ENCODE measurements around the gene WDPCP. TPM values are rescaled to one million over a fixed set of nuclear protein-coding genes. Genes with fewer than 3 reads are reported as not detected.

The WDPCP gene
- total RNA-seq, 1 donor from 2014 or later, result 8.9 TPM

GRCh38 chr2:63124218-63124617 is 464.1 kb downstream of the WDPCP start:
- no peak for DNase-seq
- peaks cover under 1% of the 10 kb centered on the region for H3K9me3 Mint-ChIP-seq
- intact Hi-C loops (cut with micrococcal nuclease), result no loop called here
- H3K36me3 Mint-ChIP-seq (ENCODE audit: low read depth), result no peaks in the 10 kb centered on the region
- no peak overlapping the region for H3K4me3 Mint-ChIP-seq
- H3K27me3 Mint-ChIP-seq, result no peaks in the 10 kb centered on the region
- H3K4me1 Mint-ChIP-seq, result no peaks in the 10 kb centered on the region
- no peak overlapping the region for H3K27ac Mint-ChIP-seq

- Mint-ChIP-seq H3K36me3 (ENCODE audit: low read depth) (no peaks in the 10 kb centered on the region), H3K4me3 (no peak overlapping the region), H3K27me3 (no peaks in the 10 kb centered on the region), H3K27ac (no peak overlapping the region), H3K9me3 (no peaks in the 10 kb centered on the region), H3K4me1 (no peaks in the 10 kb centered on the region)
- DNase-seq, result no peak
- intact Hi-C loops (cut with micrococcal nuclease), result no loop called here
Observed at GRCh38 chr2:63122921-63123320, 465.4 kb downstream of the WDPCP start.

- H3K27me3 Mint-ChIP-seq, result no peaks in the 10 kb centered on the region
- peaks cover 6% of the 10 kb centered on the region for H3K9me3 Mint-ChIP-seq
- no peak overlapping the region for H3K27ac Mint-ChIP-seq
- H3K36me3 Mint-ChIP-seq (ENCODE audit: low read depth), result no peaks in the 10 kb centered on the region
- no peak overlapping the region for H3K4me3 Mint-ChIP-seq
- intact Hi-C loops (cut with micrococcal nuclease), result no loop called here
- DNase-seq, result no peak
- H3K4me1 Mint-ChIP-seq, result no peaks in the 10 kb centered on the region
Observed at GRCh38 chr2:63121055-63121834, 467.0 kb downstream of the WDPCP start.

GRCh38 chr2:63118821-63119220 is 469.5 kb downstream of the WDPCP start:
- no peak overlapping the region for H3K4me3 Mint-ChIP-seq
- no peaks in the 10 kb centered on the region for H3K4me1 Mint-ChIP-seq
- intact Hi-C loops (cut with micrococcal nuclease), result no loop called here
- no peak for DNase-seq
- H3K36me3 Mint-ChIP-seq (ENCODE audit: low read depth), result no peaks in the 10 kb centered on the region
- no peaks in the 10 kb centered on the region for H3K27me3 Mint-ChIP-seq
- no peak overlapping the region for H3K27ac Mint-ChIP-seq
- H3K9me3 Mint-ChIP-seq, result peaks cover 6% of the 10 kb centered on the region

GRCh38 chr2:63104482-63104881 is 483.8 kb downstream of the WDPCP start:
- Mint-ChIP-seq H3K4me3 (no peak overlapping the region), H3K36me3 (ENCODE audit: low read depth) (no peaks in the 10 kb centered on the region), H3K4me1 (no peaks in the 10 kb centered on the region), H3K27me3 (no peaks in the 10 kb centered on the region), H3K27ac (no peak overlapping the region), H3K9me3 (peaks cover 22% of the 10 kb centered on the region)
- no peak for DNase-seq
- intact Hi-C loops (cut with micrococcal nuclease), result no loop called here

- intact Hi-C loops (cut with micrococcal nuclease), result no loop called here
- Mint-ChIP-seq H3K9me3 (peaks cover 20% of the 10 kb centered on the region), H3K27me3 (no peaks in the 10 kb centered on the region), H3K4me3 (no peak overlapping the region), H3K4me1 (no peaks in the 10 kb centered on the region), H3K27ac (no peak overlapping the region), H3K36me3 (ENCODE audit: low read depth) (no peaks in the 10 kb centered on the region)
- no peak for DNase-seq
Observed at GRCh38 chr2:63101954-63102353, 486.3 kb downstream of the WDPCP start.

- no peak overlapping the region for H3K27ac Mint-ChIP-seq
- intact Hi-C loops (cut with micrococcal nuclease), result no loop called here
- H3K36me3 Mint-ChIP-seq (ENCODE audit: low read depth), result no peaks in the 10 kb centered on the region
- H3K9me3 Mint-ChIP-seq, result peaks cover 5% of the 10 kb centered on the region
- DNase-seq, result no peak
- no peaks in the 10 kb centered on the region for H3K27me3 Mint-ChIP-seq
- no peaks in the 10 kb centered on the region for H3K4me1 Mint-ChIP-seq
- H3K4me3 Mint-ChIP-seq, result no peak overlapping the region
Observed at GRCh38 chr2:63099032-63099431, 489.2 kb downstream of the WDPCP start.

GRCh38 chr2:63096491-63096890 is 491.8 kb downstream of the WDPCP start:
- Mint-ChIP-seq H3K9me3 (no peaks in the 10 kb centered on the region), H3K4me1 (no peaks in the 10 kb centered on the region), H3K27ac (no peak overlapping the region), H3K4me3 (no peak overlapping the region), H3K36me3 (ENCODE audit: low read depth) (no peaks in the 10 kb centered on the region), H3K27me3 (no peaks in the 10 kb centered on the region)
- no peak for DNase-seq
- intact Hi-C loops (cut with micrococcal nuclease), result no loop called here

- DNase-seq, result no peak
- no peaks in the 10 kb centered on the region for H3K36me3 Mint-ChIP-seq (ENCODE audit: low read depth)
- H3K4me3 Mint-ChIP-seq, result no peak overlapping the region
- no peaks in the 10 kb centered on the region for H3K4me1 Mint-ChIP-seq
- intact Hi-C loops (cut with micrococcal nuclease), result no loop called here
- H3K27ac Mint-ChIP-seq, result no peak overlapping the region
- H3K9me3 Mint-ChIP-seq, result no peaks in the 10 kb centered on the region
- no peaks in the 10 kb centered on the region for H3K27me3 Mint-ChIP-seq
Observed at GRCh38 chr2:63093502-63093901, 494.8 kb downstream of the WDPCP start.

GRCh38 chr2:63092857-63093256 is 495.4 kb downstream of the WDPCP start:
- H3K36me3 Mint-ChIP-seq (ENCODE audit: low read depth), result no peaks in the 10 kb centered on the region
- no peaks in the 10 kb centered on the region for H3K9me3 Mint-ChIP-seq
- H3K4me3 Mint-ChIP-seq, result no peak overlapping the region
- H3K27me3 Mint-ChIP-seq, result no peaks in the 10 kb centered on the region
- no peak for DNase-seq
- H3K4me1 Mint-ChIP-seq, result no peaks in the 10 kb centered on the region
- H3K27ac Mint-ChIP-seq, result no peak overlapping the region
- intact Hi-C loops (cut with micrococcal nuclease), result no loop called here

- Mint-ChIP-seq H3K4me3 (no peak overlapping the region), H3K36me3 (ENCODE audit: low read depth) (no peaks in the 10 kb centered on the region), H3K27me3 (no peaks in the 10 kb centered on the region), H3K4me1 (no peaks in the 10 kb centered on the region), H3K27ac (no peak overlapping the region), H3K9me3 (no peaks in the 10 kb centered on the region)
- DNase-seq, result no peak
- intact Hi-C loops (cut with micrococcal nuclease), result no loop called here
Observed at GRCh38 chr2:63092401-63092800, 495.9 kb downstream of the WDPCP start.

- Mint-ChIP-seq H3K27ac (no peak overlapping the region), H3K4me3 (no peak overlapping the region), H3K4me1 (no peaks in the 10 kb centered on the region), H3K9me3 (no peaks in the 10 kb centered on the region), H3K36me3 (ENCODE audit: low read depth) (no peaks in the 10 kb centered on the region), H3K27me3 (no peaks in the 10 kb centered on the region)
- intact Hi-C loops (cut with micrococcal nuclease), result no loop called here
- no peak for DNase-seq
Observed at GRCh38 chr2:63086687-63087086, 501.6 kb downstream of the WDPCP start.

GRCh38 chr2:63081404-63081803 is 506.9 kb downstream of the WDPCP start:
- no peak overlapping the region for H3K27ac Mint-ChIP-seq
- peaks cover 2% of the 10 kb centered on the region for H3K27me3 Mint-ChIP-seq
- intact Hi-C loops (cut with micrococcal nuclease), result no loop called here

GRCh38 chr2:63078852-63079606 is 509.2 kb downstream of the WDPCP start:
- intact Hi-C loops (cut with micrococcal nuclease), result no loop called here
- DNase-seq, result no peak
- H3K4me1 Mint-ChIP-seq, result no peaks in the 10 kb centered on the region
- H3K27ac Mint-ChIP-seq, result no peak overlapping the region
- H3K9me3 Mint-ChIP-seq, result no peaks in the 10 kb centered on the region
- H3K4me3 Mint-ChIP-seq, result no peak overlapping the region
- H3K36me3 Mint-ChIP-seq (ENCODE audit: low read depth), result no peaks in the 10 kb centered on the region
- H3K27me3 Mint-ChIP-seq, result peaks cover 4% of the 10 kb centered on the region

More at GRCh38 chr2:63081404-63081803, 506.9 kb downstream of the WDPCP start:
- H3K4me1 Mint-ChIP-seq, result no peaks in the 10 kb centered on the region
- no peaks in the 10 kb centered on the region for H3K9me3 Mint-ChIP-seq
- H3K36me3 Mint-ChIP-seq (ENCODE audit: low read depth), result no peaks in the 10 kb centered on the region
- H3K4me3 Mint-ChIP-seq, result no peak overlapping the region
- DNase-seq, result no peak

Data from activated CD4-positive, alpha-beta T cell treated with anti-CD3 and anti-CD28 coated beads, Interleukin-2, amount 10 ng/mL, durations not matched to agents 24 days and 14 days (primary cell).